ENCODE data around the gene PALLD.

PALLD gene

DNA sequence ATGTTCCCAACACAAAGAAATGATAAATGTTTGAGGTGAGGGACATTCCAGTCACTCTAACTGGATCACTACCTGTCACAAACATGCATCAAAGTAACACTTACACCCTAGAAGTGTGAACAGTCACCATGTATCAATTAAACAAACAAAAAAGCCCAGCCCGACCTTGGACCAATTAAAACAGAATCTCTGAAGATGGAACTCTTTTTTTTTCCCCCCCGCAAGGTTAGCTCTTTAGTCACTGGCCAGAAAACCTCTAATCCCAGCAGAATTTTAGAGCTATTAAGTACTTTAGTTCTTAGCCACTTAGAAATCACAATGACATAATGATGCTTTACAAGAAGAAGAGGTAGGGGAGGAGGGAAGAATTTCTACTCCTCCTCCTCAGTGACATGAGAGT lies 154.5 kb downstream of the PALLD start:
- no peak overlapping the region for H2AFZ ChIP-seq (ENCODE audit: low read length)
- H3K9me3 ChIP-seq (replicated peaks; ENCODE audit: insufficient read depth, low read length) = no peaks in the 10 kb centered on the region
- H3K36me3 ChIP-seq (replicated peaks; ENCODE audit: insufficient read depth, low read length) = no peaks in the 10 kb centered on the region
- DNase-seq = no peak
- no peak overlapping the region for H3K4me2 ChIP-seq (ENCODE audit: low read depth, low read length)
- TF ChIP-seq EZH2 (optimal IDR thresholded peaks at IDR 0.05; ENCODE audit: low read depth, low read length) (no peak), EZH2phosphoT487 (IDR thresholded peaks at IDR 0.05; ENCODE audit: low read length) (no peak)
- TF ChIP-seq, protein P1, sequence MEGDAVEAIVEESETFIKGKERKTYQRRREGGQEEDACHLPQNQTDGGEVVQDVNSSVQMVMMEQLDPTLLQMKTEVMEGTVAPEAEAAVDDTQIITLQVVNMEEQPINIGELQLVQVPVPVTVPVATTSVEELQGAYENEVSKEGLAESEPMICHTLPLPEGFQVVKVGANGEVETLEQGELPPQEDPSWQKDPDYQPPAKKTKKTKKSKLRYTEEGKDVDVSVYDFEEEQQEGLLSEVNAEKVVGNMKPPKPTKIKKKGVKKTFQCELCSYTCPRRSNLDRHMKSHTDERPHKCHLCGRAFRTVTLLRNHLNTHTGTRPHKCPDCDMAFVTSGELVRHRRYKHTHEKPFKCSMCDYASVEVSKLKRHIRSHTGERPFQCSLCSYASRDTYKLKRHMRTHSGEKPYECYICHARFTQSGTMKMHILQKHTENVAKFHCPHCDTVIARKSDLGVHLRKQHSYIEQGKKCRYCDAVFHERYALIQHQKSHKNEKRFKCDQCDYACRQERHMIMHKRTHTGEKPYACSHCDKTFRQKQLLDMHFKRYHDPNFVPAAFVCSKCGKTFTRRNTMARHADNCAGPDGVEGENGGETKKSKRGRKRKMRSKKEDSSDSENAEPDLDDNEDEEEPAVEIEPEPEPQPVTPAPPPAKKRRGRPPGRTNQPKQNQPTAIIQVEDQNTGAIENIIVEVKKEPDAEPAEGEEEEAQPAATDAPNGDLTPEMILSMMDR (IDR thresholded peaks at IDR 0.05; ENCODE audit: low read length) = no peak
- no peaks in the 10 kb centered on the region for H3F3A ChIP-seq (ENCODE audit: insufficient read depth, low read length)
- no peaks in the 10 kb centered on the region for H3K79me2 ChIP-seq (ENCODE audit: low read length)
- H3K4me3 ChIP-seq (ENCODE audit: low read length) = no peak overlapping the region
- no peaks in the 10 kb centered on the region for H4K20me1 ChIP-seq (ENCODE audit: insufficient read depth, low read length)
- H3K9ac ChIP-seq (ENCODE audit: low read length) = no peak overlapping the region
- no peaks in the 10 kb centered on the region for H3K9me2 ChIP-seq (replicated peaks; ENCODE audit: insufficient read depth, low read length)
- no peaks in the 10 kb centered on the region for H3K27me3 ChIP-seq (replicated peaks; ENCODE audit: insufficient read depth, low read length)
- H3K4me1 ChIP-seq (ENCODE audit: low read length) = 0 out of 2 replicates have a peak, but pooled peaks cover 5% of the 10 kb centered on the region
- H3K27ac ChIP-seq (ENCODE audit: low read length) = no peak overlapping the region

- H3K4me2 ChIP-seq (ENCODE audit: low read depth, low read length) = no peak overlapping the region
- H3F3A ChIP-seq (ENCODE audit: insufficient read depth, low read length) = no peaks in the 10 kb centered on the region
- no peak overlapping the region for H3K9ac ChIP-seq (ENCODE audit: low read length)
- TF ChIP-seq, protein P1 (IDR thresholded peaks at IDR 0.05; ENCODE audit: low read length) = no peak
- TF ChIP-seq EZH2phosphoT487 (IDR thresholded peaks at IDR 0.05; ENCODE audit: low read length) = no peak
- no peak for TF ChIP-seq EZH2 (optimal IDR thresholded peaks at IDR 0.05; ENCODE audit: low read depth, low read length)
- no peaks in the 10 kb centered on the region for H4K20me1 ChIP-seq (ENCODE audit: insufficient read depth, low read length)
- no peaks in the 10 kb centered on the region for H3K9me2 ChIP-seq (replicated peaks; ENCODE audit: insufficient read depth, low read length)
- no peak overlapping the region for H3K4me3 ChIP-seq (ENCODE audit: low read length)
- no peaks in the 10 kb centered on the region for H3K27me3 ChIP-seq (replicated peaks; ENCODE audit: insufficient read depth, low read length)
- DNase-seq = no peak
- H2AFZ ChIP-seq (ENCODE audit: low read length) = no peak overlapping the region
- 0 out of 2 replicates have a peak, but pooled peaks cover 5% of the 10 kb centered on the region for H3K4me1 ChIP-seq (ENCODE audit: low read length)
- H3K36me3 ChIP-seq (replicated peaks; ENCODE audit: insufficient read depth, low read length) = no peaks in the 10 kb centered on the region
- no peaks in the 10 kb centered on the region for H3K79me2 ChIP-seq (ENCODE audit: low read length)
- no peaks in the 10 kb centered on the region for H3K9me3 ChIP-seq (replicated peaks; ENCODE audit: insufficient read depth, low read length)
- H3K27ac ChIP-seq (ENCODE audit: low read length) = no peak overlapping the region
These were observed 155.0 kb downstream of the PALLD start for GRCh38 chr4:168651864-168652263.

- no peak for DNase-seq
- H4K20me1 ChIP-seq (ENCODE audit: insufficient read depth, low read length) = no peaks in the 10 kb centered on the region
- no peak overlapping the region for H3K4me2 ChIP-seq (ENCODE audit: low read depth, low read length)
- no peaks in the 10 kb centered on the region for H3K79me2 ChIP-seq (ENCODE audit: low read length)
- H3K27me3 ChIP-seq (replicated peaks; ENCODE audit: insufficient read depth, low read length) = no peaks in the 10 kb centered on the region
- H3K9me2 ChIP-seq (replicated peaks; ENCODE audit: insufficient read depth, low read length) = no peaks in the 10 kb centered on the region
- H3K9ac ChIP-seq (ENCODE audit: low read length) = no peak overlapping the region
- no peak for TF ChIP-seq EZH2phosphoT487 (IDR thresholded peaks at IDR 0.05; ENCODE audit: low read length)
- TF ChIP-seq, protein P1 (IDR thresholded peaks at IDR 0.05; ENCODE audit: low read length) = no peak
- no peak for TF ChIP-seq EZH2 (optimal IDR thresholded peaks at IDR 0.05; ENCODE audit: low read depth, low read length)
- H3K9me3 ChIP-seq (replicated peaks; ENCODE audit: insufficient read depth, low read length) = no peaks in the 10 kb centered on the region
- H3K4me3 ChIP-seq (ENCODE audit: low read length) = no peak overlapping the region
- H3K36me3 ChIP-seq (replicated peaks; ENCODE audit: insufficient read depth, low read length) = no peaks in the 10 kb centered on the region
- 0 out of 2 replicates have a peak, but pooled peaks cover 5% of the 10 kb centered on the region for H3K4me1 ChIP-seq (ENCODE audit: low read length)
- H2AFZ ChIP-seq (ENCODE audit: low read length) = no peak overlapping the region
- no peaks in the 10 kb centered on the region for H3F3A ChIP-seq (ENCODE audit: insufficient read depth, low read length)
- H3K27ac ChIP-seq (ENCODE audit: low read length) = no peak overlapping the region
These were observed 155.9 kb downstream of the PALLD start for GRCh38 chr4:168652755-168653154.
